ENCODE measurements around the gene HRC.

Gene HRC

DNA sequence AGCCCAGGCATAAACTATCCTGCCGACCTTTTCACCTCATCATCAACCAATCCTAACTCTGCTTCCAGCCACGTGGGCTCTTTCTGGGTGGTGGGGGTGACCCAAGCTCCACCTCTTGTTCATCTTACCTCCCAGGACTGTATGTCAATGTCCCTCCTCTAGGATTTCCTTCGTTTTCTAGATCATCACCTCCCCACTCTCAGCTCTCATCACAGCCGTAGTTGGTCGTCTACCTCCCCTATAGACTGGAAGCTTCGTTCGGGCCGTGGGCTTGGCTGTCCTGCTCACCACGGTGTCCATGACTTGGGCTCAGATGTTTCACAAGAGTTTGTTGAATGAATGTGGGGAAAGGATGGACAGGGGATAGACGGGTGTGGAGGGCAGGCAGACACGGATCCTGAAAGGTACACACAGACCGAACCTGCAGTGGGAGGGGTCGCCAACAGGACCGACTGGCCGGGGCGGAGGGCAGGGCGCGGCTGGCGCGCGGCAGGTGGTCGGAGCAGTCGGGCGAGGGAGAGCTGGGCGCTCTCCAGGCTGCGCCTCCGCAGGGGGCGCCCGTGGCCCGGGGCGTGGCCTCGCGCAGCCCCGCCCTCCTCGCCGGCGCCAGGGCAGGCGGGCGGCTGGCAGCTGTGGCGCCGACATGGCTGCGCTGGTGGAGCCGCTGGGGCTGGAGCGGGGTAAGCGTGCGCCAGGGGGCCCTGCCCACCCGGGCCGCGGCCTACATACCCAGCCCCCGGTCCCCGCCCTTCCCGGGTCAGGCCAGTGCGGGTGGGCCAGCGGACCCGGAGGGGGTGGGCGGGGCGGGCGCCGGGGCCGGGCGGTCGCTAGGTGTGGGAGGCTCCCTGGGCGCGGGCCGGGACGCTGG, 41.2 kb downstream of the HRC start, which contains the start of gene LIN7B:
TSS of gene LIN7B (plus strand) at position 609 of the 868 bp plus-strand sequence. CDS start at position 644, 35 bp downstream.
- H3K27ac ChIP-seq (ENCODE audit: low read depth, low read length): peak within 1 kb of the TSS; percentile 68
- no peaks in the 10 kb centered on the region for H3K36me3 ChIP-seq (ENCODE audit: control insufficient read depth, insufficient read depth, low read length)
- H3K9ac ChIP-seq (ENCODE audit: low read length): peak within 1 kb of the TSS; percentile 55
- H3K4me3 ChIP-seq (ENCODE audit: low read length): peak within 1 kb of the TSS; percentile 87
- H3K27me3 ChIP-seq (ENCODE audit: control insufficient read depth, insufficient read depth, low read length): no peaks in the 10 kb centered on the region
- H3K4me1 ChIP-seq (ENCODE audit: control insufficient read depth, insufficient read depth, low read length): peaks cover 4% of the 10 kb centered on the region

DNA sequence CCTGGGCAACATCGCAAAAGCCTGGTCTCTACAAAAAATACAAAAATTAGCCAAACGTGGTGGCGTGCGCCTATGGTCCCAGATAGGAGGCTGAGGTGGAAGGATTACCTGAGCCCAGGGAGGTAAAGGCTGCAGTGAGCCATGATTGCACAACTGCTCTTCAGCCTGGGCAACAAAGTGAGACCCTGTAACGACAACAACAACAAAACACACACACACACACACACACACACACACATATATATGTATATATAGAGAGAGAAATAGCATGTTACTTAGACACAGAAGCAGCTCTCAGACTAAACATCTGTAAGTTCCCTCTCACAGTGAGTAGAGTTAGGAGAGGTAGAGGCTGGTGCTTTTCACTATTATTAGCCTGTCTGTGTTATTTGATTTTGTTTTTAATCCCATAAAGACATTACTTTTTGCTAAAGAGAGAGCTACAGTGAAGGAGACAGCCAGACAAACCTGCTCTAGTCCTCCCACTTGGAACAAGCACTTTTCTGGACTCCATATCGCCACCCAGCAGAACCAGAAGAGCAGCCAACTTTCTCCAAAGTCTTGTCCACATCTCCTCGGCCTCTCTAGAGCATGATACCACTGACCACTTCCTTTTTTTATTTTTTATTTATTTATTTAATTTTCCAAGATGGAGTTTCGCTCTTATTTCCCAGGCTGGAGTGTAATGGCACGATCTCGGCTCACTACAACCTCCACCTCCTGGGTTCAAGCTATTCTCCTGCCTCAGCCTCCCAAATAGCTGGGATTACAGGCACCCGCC, 43.8 kb downstream of the HRC start:
- Histone ChIP-seq H3K36me3 (ENCODE audit: control insufficient read depth, insufficient read depth, low read length) (peaks cover 6% of the 10 kb centered on the region), H3K4me1 (ENCODE audit: control insufficient read depth, insufficient read depth, low read length) (peaks cover 4% of the 10 kb centered on the region), H3K4me3 (ENCODE audit: low read length) (no peak overlapping the region), H3K27ac (ENCODE audit: low read depth, low read length) (no peak overlapping the region), H3K9ac (ENCODE audit: low read length) (no peak overlapping the region), H3K27me3 (ENCODE audit: control insufficient read depth, insufficient read depth, low read length) (no peaks in the 10 kb centered on the region)

DNA sequence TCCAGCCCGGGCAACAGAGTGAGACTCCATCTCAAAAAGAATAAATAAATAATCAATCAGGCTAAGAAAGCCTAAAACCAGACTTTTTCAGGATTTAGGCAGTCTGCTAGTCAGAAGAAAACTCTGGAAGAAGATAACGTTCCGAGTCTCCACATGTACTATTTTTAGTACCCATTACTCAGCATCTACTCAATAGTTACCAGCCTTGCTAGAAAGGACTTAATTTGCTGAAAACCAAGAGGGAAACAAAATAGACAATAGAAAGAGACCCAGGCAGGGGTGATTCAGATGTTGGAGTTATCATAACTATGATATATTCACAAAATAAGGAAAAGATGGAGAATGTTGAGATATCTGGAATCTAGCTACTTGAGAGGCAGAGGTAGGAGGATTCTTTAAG, 44.6 kb downstream of the HRC start:
- Histone ChIP-seq H3K9ac (ENCODE audit: low read length) (no peak overlapping the region), H3K36me3 (ENCODE audit: control insufficient read depth, insufficient read depth, low read length) (peaks cover 11% of the 10 kb centered on the region), H3K4me3 (ENCODE audit: low read length) (no peak overlapping the region), H3K27ac (ENCODE audit: low read depth, low read length) (no peak overlapping the region), H3K4me1 (ENCODE audit: control insufficient read depth, insufficient read depth, low read length) (peaks cover 4% of the 10 kb centered on the region), H3K27me3 (ENCODE audit: control insufficient read depth, insufficient read depth, low read length) (no peaks in the 10 kb centered on the region)

DNA sequence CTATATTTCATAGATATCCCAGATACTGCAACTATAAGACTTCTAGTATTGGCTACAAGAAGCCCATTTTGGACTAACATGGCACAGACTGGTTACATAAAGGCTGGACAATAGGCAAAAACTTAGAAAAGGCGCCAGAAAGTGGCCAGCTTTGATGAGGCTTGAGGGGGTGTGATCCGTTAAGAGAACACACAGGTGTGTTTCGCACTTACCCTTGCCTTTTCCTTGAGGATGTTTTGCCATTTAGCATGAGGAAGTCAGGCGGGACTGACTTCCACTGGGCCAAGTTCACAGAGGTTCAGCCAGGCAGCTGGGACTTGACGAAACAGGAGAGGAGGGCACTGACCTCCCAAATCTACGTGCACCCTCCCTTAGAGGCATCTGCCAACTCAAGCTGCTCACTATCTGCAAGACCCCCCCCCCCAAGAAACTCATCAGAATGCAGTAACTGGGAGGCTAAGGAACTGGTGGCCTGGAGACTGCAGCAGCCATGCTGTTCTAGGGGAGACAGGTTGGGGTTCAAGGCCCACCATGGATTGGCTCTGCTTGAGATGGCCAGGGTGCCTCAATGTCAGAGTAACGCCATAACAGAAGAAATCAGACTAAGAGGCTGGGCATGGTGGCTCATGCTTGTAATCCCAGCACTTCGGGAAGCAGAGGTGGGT, 45.5 kb downstream of the HRC start:
- Histone ChIP-seq H3K9ac (ENCODE audit: low read length) (no peak overlapping the region), H3K4me1 (ENCODE audit: control insufficient read depth, insufficient read depth, low read length) (peaks cover 4% of the 10 kb centered on the region), H3K27me3 (ENCODE audit: control insufficient read depth, insufficient read depth, low read length) (no peaks in the 10 kb centered on the region), H3K4me3 (ENCODE audit: low read length) (no peak overlapping the region), H3K36me3 (ENCODE audit: control insufficient read depth, insufficient read depth, low read length) (peaks cover 15% of the 10 kb centered on the region), H3K27ac (ENCODE audit: low read depth, low read length) (no peak overlapping the region)

DNA sequence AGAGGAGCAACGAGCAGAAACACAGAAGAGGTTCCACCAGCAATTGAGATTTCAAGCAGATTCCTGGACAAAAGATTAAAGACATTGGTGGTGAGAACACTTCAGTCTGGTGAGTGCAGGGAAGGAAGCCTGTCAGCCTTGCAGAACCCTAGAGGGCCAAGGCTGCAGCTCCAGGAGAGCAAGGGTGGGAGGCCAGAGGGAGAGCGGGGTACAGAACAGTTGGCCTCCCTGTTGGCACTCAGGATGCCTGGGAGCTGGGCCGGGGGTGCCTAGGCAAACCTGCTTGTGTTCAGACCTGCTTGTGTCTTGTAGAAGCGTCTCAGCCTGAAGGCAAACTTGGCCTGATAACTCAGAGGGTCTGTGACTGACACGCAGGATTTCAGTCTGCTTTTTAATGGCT, 46.1 kb downstream of the HRC start:
- H3K36me3 ChIP-seq (ENCODE audit: control insufficient read depth, insufficient read depth, low read length): peaks cover 20% of the 10 kb centered on the region

DNA sequence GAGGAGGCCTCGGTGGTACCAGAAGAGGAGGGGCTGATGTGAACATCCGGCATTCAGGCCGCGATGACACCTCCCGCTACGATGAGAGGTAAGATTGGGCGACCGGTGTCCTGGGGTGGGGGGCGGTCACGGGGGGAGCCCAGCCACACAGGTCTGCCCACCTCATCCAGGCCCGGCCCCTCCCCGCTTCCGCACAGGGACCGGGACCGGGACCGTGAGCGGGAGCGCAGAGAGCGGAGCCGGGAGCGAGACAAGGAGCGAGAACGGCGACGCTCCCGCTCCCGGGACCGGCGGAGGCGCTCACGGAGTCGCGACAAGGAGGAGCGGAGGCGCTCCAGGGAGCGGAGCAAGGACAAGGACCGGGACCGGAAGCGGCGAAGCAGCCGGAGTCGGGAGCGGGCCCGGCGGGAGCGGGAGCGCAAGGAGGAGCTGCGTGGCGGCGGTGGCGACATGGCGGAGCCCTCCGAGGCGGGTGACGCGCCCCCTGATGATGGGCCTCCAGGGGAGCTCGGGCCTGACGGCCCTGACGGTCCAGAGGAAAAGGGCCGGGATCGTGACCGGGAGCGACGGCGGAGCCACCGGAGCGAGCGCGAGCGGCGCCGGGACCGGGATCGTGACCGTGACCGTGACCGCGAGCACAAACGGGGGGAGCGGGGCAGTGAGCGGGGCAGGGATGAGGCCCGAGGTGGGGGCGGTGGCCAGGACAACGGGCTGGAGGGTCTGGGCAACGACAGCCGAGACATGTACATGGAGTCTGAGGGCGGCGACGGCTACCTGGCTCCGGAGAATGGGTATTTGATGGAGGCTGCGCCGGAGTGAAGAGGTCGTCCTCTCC, 47.4 kb downstream of the HRC start:
- no peak overlapping the region for H3K9ac ChIP-seq (ENCODE audit: low read length)
- peaks cover 24% of the 10 kb centered on the region for H3K36me3 ChIP-seq (ENCODE audit: control insufficient read depth, insufficient read depth, low read length)
- H3K4me1 ChIP-seq (ENCODE audit: control insufficient read depth, insufficient read depth, low read length): no peaks in the 10 kb centered on the region
- no peaks in the 10 kb centered on the region for H3K27me3 ChIP-seq (ENCODE audit: control insufficient read depth, insufficient read depth, low read length)
- no peak overlapping the region for H3K27ac ChIP-seq (ENCODE audit: low read depth, low read length)
- H3K4me3 ChIP-seq (ENCODE audit: low read length): no peak overlapping the region

More for the DNA sequence above, 46.1 kb downstream of the HRC start:
- H3K27me3 ChIP-seq (ENCODE audit: control insufficient read depth, insufficient read depth, low read length): no peaks in the 10 kb centered on the region
- H3K4me1 ChIP-seq (ENCODE audit: control insufficient read depth, insufficient read depth, low read length): peaks cover 3% of the 10 kb centered on the region
- H3K27ac ChIP-seq (ENCODE audit: low read depth, low read length): no peak overlapping the region
- no peak overlapping the region for H3K9ac ChIP-seq (ENCODE audit: low read length)
- H3K4me3 ChIP-seq (ENCODE audit: low read length): no peak overlapping the region

DNA sequence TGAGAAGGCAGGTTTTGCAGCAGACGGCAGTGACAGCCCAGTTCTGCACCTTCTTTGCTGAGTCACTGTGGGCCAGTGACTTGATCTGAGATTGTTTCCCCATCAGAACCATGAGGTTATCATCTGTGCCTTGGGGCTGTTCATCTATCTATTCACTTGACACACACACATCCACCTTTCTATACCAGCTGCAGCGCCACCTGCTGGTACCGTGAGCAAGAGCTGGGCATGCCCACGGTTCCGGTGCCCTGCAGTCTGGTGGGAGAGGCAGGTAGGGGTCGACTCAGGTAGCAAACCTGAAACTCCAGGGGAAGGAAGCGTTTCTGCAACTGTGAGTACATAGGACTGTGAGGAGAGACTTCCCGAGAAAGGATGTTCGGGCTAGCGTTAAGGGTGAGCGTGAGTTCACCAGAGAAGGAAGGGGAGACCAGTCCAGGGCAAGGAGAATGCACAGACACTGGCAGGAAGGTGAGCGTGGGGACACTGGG, 48.5 kb downstream of the HRC start:
- H3K9ac ChIP-seq (ENCODE audit: low read length): no peak overlapping the region
- no peaks in the 10 kb centered on the region for H3K27me3 ChIP-seq (ENCODE audit: control insufficient read depth, insufficient read depth, low read length)
- no peak overlapping the region for H3K4me3 ChIP-seq (ENCODE audit: low read length)
- H3K36me3 ChIP-seq (ENCODE audit: control insufficient read depth, insufficient read depth, low read length): peaks cover 31% of the 10 kb centered on the region
- no peaks in the 10 kb centered on the region for H3K4me1 ChIP-seq (ENCODE audit: control insufficient read depth, insufficient read depth, low read length)
- no peak overlapping the region for H3K27ac ChIP-seq (ENCODE audit: low read depth, low read length)

DNA sequence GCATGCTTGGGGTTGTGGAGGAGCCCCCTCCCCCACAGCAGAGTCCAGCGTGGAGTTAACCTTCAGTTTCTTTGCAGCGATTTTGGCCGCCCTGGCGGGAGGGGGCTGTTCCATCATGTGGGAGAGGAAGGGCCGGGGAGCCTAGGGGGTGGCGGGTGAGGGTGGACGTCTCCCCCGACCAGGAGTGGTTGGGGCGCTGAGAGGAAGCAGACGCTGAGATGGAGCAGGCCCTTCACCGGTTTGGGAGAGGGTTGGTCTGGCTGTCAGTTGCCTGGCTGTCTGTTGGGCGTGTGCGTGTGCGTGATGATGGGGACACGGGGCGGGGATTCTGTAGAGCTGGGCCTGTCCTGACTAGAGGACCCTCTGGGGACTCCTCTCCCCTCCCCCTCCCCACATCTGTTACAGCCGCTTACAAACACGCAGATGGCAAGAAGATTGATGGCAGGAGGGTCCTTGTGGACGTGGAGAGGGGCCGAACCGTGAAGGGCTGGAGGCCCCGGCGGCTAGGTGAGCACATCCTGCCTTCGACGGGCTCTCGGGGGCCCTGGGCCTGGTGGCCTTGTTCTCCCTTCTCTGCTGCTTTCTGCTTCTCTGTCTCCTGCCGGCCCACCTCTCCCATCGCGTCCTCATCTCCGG, 50.8 kb downstream of the HRC start:
- H3K27me3 ChIP-seq (ENCODE audit: control insufficient read depth, insufficient read depth, low read length): no peaks in the 10 kb centered on the region
- H3K27ac ChIP-seq (ENCODE audit: low read depth, low read length): no peak overlapping the region
- no peak overlapping the region for H3K4me3 ChIP-seq (ENCODE audit: low read length)
- H3K9ac ChIP-seq (ENCODE audit: low read length): no peak overlapping the region
- H3K4me1 ChIP-seq (ENCODE audit: control insufficient read depth, insufficient read depth, low read length): no peaks in the 10 kb centered on the region
- peaks cover 38% of the 10 kb centered on the region for H3K36me3 ChIP-seq (ENCODE audit: control insufficient read depth, insufficient read depth, low read length)

DNA sequence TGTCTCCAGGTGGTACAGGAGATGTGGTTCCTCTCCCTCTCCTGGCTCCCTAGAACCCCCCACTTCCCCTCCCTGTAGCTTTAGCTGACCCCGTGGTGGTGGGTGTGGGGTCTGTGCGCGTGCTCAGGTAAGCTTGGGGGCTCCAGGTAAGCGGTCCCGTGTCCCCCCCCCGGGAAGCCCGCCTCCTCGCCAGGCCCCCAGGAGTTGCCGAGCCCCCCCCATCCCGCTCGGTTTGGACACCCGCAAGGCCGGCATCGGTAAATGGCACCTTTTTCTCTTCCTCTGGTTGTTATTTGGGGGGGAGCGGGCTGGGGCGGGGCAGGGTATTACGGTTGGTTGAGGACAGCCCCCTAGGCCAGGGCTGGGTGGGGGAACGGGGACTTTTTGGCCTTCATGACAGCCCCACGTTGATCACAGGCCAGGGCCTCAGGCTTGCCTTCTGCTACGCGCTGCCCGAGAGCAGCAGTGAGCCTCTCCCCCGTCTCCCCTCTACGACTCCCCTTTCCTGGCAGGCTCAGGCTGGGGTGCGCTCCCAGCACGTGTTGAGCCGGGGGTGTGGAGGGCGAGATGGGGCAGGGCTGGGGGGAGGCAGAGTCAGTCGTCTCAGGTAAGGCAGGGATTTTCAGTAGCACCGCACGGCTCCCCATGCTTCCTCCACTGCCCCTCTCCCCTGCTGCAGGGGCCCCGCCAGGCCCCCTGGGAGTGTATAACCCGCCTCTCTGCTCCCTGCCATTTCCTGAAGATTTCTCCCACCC, 51.7 kb downstream of the HRC start:
- no peak overlapping the region for H3K4me3 ChIP-seq (ENCODE audit: low read length)
- H3K27me3 ChIP-seq (ENCODE audit: control insufficient read depth, insufficient read depth, low read length): no peaks in the 10 kb centered on the region
- H3K4me1 ChIP-seq (ENCODE audit: control insufficient read depth, insufficient read depth, low read length): no peaks in the 10 kb centered on the region
- H3K9ac ChIP-seq (ENCODE audit: low read length): no peak overlapping the region
- no peak overlapping the region for H3K27ac ChIP-seq (ENCODE audit: low read depth, low read length)
- peaks cover 44% of the 10 kb centered on the region for H3K36me3 ChIP-seq (ENCODE audit: control insufficient read depth, insufficient read depth, low read length)

DNA sequence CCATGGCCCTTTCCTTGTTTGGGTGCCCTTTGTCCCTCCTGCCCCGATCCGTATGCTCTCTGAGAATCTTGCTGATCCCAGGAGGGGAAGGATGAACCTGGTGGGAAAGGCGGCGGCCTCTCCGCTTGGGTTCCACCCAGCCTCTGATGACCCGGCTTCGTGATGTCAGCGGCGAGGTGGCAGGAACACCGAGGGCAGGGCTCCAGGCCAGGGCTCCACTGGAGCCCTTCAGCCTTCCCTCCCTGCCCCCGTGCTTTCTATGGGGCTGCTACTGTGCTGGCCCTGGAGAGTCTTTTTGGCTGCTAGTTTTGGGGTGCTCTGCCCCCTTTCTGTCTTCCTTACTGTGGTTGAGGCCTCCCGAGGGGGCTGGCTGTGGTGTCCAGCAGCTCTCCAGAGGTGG, 52.9 kb downstream of the HRC start:
- Histone ChIP-seq H3K27me3 (ENCODE audit: control insufficient read depth, insufficient read depth, low read length) (no peaks in the 10 kb centered on the region), H3K27ac (ENCODE audit: low read depth, low read length) (no peak overlapping the region), H3K4me3 (ENCODE audit: low read length) (no peak overlapping the region), H3K36me3 (ENCODE audit: control insufficient read depth, insufficient read depth, low read length) (peaks cover 44% of the 10 kb centered on the region), H3K9ac (ENCODE audit: low read length) (no peak overlapping the region), H3K4me1 (ENCODE audit: control insufficient read depth, insufficient read depth, low read length) (no peaks in the 10 kb centered on the region)

Data from rectal smooth muscle tissue (tissue), 1 donor.